Left lung (tissue), 10 donors: Measurements from ENCODE around the gene LAMA3. TPM values are rescaled to one million over a fixed set of nuclear protein-coding genes. Genes with fewer than 3 reads are reported as not detected.

Source experiments
- ATAC-seq: fragments of 200-7000 bp; cut with Tn5 transposase; one replicate; pipeline ENCODE4 v1.9.1; 2020; ENCODE audit warnings: moderate library complexity
- DNase-seq, 4 donors: peaks; one replicate each; pipeline ENCODE4 v3.0.0-alpha.2; 2013 to 2020
- H3K27ac ChIP-seq, 2 donors: fragments of 200-600 bp; sonication (generic) in 1 of 2; one replicate each; pipeline versions ENCODE4 v1.5.0 to v1.8.0; 2020 to 2021
- H3K27me3 ChIP-seq, 2 donors: fragments of 200-600 bp; sonication (generic) in 1 of 2; one replicate each; pipeline versions ENCODE4 v1.5.0 to v1.8.0; 2020 to 2021
- H3K36me3 ChIP-seq, 2 donors: fragments of 200-600 bp; sonication (generic) in 1 of 2; one replicate each; pipeline versions ENCODE4 v1.5.0 to v1.8.0; 2020 to 2021
- H3K4me1 ChIP-seq, 2 donors: fragments of 200-600 bp; one replicate each; pipeline ENCODE4 v1.8.0; 2021
- H3K4me3 ChIP-seq, 2 donors: fragments of 200-600 bp; sonication (generic) in 1 of 2; one replicate each; pipeline versions ENCODE4 v1.5.0 to v1.8.0; 2020 to 2021; ENCODE audit warnings: mild to moderate bottlenecking in 1 of 2
- H3K9me3 ChIP-seq, 2 donors: fragments of 200-600 bp; sonication (generic) in 1 of 2; one replicate each; pipeline versions ENCODE4 v1.5.0 to v1.8.0; 2020 to 2021
- intact Hi-C, 2 donors: fragments of 100-400 bp; cut with DNase I; formaldehyde crosslinking; loops; one replicate each; pipeline versions ENCODE4 v1.11.2 to v1.14.2; 2022
- polyA plus RNA-seq, 6 donors: library from polyadenylated mRNA; unstranded; fragments of 120-200 nt; gene quantifications; one replicate each; pipeline ENCODE4 v1.2.1, GENCODE V29; 2013; ENCODE audit not compliant: insufficient read length in 6 of 6
- total RNA-seq, 2 donors: library from RNA; stranded (reverse); fragmentation: NEBNext Ultra II Directional; extraction: Animal tissue kit (Norgen Biotek cat#: 25700); gene quantifications; one replicate each; pipeline ENCODE4 v1.2.1, GENCODE V29; 2021
- TF ChIP-seq, protein P1 (sequence below), 2 donors: fragments of 200-600 bp; sonication (generic) in 1 of 2; IDR thresholded peaks; one replicate each; pipeline versions ENCODE4 v1.5.0 to v1.8.0; 2021; ENCODE audit warnings: antibody characterized with exemption in 2 of 2
- donor health status: DM: no; HTN: yes; CAD: no.
- donor health status: DM: no; HTN: no; CAD: no.

The LAMA3 gene
- total and polyA plus RNA-seq, 8 donors, result 42.8 to 207 (median 140) TPM

DNA sequence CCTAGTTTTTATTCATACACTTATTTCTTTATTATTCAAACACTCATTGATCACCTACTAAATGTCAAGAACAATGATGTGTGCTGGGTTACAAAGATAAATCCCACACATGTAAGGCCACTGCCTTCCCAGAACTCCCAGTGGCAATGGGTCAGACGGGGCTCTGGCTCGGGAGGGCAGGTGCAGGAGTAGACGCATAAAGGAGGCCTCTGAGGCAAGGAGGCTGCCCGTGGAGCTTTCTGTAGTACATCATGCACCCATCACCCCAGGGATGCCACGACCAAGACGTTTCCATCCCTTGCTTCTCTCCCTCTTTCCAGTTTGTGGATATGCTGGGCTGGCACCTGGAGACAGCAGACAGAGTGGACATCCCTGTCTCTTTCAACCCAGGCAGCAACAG is 172.1 kb downstream of the LAMA3 start:
- Histone ChIP-seq H3K9me3 (no peaks in the 10 kb centered on the region), H3K36me3 (no peaks in the 10 kb centered on the region), H3K27me3 (no peaks in the 10 kb centered on the region), H3K4me3 (no peak overlapping the region), H3K4me1 (peaks cover 0 to 18% of the 10 kb centered on the region in 2 donors), H3K27ac (peak overlapping the region in 1 of 2 donors; percentile 46)
- DNase-seq, result no peak
- no peak for ATAC-seq
- TF ChIP-seq, protein P1, sequence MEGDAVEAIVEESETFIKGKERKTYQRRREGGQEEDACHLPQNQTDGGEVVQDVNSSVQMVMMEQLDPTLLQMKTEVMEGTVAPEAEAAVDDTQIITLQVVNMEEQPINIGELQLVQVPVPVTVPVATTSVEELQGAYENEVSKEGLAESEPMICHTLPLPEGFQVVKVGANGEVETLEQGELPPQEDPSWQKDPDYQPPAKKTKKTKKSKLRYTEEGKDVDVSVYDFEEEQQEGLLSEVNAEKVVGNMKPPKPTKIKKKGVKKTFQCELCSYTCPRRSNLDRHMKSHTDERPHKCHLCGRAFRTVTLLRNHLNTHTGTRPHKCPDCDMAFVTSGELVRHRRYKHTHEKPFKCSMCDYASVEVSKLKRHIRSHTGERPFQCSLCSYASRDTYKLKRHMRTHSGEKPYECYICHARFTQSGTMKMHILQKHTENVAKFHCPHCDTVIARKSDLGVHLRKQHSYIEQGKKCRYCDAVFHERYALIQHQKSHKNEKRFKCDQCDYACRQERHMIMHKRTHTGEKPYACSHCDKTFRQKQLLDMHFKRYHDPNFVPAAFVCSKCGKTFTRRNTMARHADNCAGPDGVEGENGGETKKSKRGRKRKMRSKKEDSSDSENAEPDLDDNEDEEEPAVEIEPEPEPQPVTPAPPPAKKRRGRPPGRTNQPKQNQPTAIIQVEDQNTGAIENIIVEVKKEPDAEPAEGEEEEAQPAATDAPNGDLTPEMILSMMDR (IDR thresholded peaks at IDR 0.05), result no peak
- intact Hi-C loops, result no loop called here

DNA sequence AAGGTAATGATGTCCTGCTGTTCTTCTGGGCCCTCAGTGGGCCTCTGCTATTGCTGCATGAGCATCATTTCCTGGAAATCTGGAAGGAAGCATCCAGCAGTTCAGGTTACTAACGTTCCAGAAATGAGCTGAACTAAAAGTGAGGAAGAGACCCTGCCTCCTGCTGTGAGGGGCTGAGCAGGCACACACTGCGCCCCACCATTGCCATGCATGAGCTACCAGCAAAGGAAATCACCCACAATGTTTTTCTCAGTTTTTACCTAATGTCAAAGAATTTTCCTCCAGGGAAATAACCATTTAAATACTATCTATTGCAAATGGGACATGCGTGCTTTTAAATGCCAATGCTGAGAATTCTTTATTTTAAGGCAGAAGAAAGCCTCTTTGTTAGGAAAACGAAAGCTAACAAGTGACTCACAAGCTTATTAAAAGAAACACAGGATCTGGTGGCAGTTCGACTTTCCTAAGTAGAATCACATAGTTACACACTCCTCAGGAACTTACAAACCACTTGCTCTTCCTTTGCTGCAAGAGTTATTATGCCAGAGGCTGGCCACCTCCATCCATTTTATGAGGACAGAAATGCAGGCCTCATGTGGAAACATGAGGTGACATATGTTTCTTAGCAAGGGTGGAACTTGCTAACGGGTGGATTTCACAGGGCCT is 172.7 kb downstream of the LAMA3 start:
- H3K36me3 ChIP-seq, result no peaks in the 10 kb centered on the region
- peaks cover 0 to 18% of the 10 kb centered on the region in 2 donors for H3K4me1 ChIP-seq
- H3K27me3 ChIP-seq, result no peaks in the 10 kb centered on the region
- H3K27ac ChIP-seq, result peak overlapping the region in 1 of 2 donors; percentile 46
- no peaks in the 10 kb centered on the region for H3K9me3 ChIP-seq
- intact Hi-C loops, result no loop called here
- H3K4me3 ChIP-seq, result no peak overlapping the region
- TF ChIP-seq, protein P1 (IDR thresholded peaks at IDR 0.05), result no peak
- DNase-seq, result no peak
- ATAC-seq, result no peak

DNA sequence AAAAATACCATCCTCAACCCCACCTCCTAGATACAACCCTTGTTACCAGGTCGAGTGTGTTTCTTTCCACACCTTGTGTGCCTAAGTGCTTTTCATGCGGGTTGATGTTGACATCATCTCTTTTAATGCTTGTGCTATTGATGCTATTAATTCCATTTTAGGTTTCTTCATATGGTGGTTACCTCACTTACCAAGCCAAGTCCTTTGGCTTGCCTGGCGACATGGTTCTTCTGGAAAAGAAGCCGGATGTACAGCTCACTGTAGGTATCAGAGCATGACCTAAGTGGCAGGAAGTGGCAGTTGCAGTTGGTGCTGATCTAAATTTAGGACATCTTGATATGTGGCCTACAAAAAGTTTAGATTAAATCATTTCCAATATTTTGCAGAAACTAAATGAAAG is 175.4 kb downstream of the LAMA3 start:
- DNase-seq, result no peak
- no peak for ATAC-seq
- intact Hi-C loops, result no loop called here

DNA sequence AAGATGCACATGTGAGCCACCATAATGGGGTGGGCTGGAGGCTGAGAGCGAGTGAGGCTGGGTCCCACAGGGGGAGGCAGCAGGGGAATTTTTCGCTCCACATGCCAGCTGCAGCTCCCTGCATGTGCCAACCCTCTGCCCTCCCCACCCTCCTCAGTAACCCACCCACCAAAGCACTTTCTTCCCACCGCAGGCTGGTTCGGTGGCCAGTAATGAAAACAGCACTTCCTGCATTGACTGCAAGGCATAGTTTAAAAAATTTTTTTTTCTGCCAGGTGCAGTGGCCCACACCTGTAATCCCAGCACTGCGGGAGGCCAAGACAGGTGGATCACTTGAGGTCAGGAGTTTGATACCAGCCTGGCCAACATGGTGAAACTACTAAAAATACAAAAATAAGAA is 177.8 kb downstream of the LAMA3 start:
- Histone ChIP-seq H3K4me3 (no peak overlapping the region), H3K27me3 (no peaks in the 10 kb centered on the region), H3K9me3 (no peaks in the 10 kb centered on the region), H3K4me1 (peaks cover 0 to 7% of the 10 kb centered on the region in 2 donors), H3K27ac (no peak overlapping the region), H3K36me3 (no peaks in the 10 kb centered on the region)
- intact Hi-C loops, result no loop called here
- ATAC-seq, result no peak
- TF ChIP-seq, protein P1 (IDR thresholded peaks at IDR 0.05), result no peak
- DNase-seq, result no peak

More for the DNA sequence above, 175.4 kb downstream of the LAMA3 start:
- Histone ChIP-seq H3K27me3 (no peaks in the 10 kb centered on the region), H3K36me3 (no peaks in the 10 kb centered on the region), H3K4me3 (no peak overlapping the region), H3K4me1 (peaks cover 0 to 16% of the 10 kb centered on the region in 2 donors), H3K27ac (no peak overlapping the region), H3K9me3 (no peaks in the 10 kb centered on the region)
- TF ChIP-seq, protein P1 (IDR thresholded peaks at IDR 0.05), result no peak

DNA sequence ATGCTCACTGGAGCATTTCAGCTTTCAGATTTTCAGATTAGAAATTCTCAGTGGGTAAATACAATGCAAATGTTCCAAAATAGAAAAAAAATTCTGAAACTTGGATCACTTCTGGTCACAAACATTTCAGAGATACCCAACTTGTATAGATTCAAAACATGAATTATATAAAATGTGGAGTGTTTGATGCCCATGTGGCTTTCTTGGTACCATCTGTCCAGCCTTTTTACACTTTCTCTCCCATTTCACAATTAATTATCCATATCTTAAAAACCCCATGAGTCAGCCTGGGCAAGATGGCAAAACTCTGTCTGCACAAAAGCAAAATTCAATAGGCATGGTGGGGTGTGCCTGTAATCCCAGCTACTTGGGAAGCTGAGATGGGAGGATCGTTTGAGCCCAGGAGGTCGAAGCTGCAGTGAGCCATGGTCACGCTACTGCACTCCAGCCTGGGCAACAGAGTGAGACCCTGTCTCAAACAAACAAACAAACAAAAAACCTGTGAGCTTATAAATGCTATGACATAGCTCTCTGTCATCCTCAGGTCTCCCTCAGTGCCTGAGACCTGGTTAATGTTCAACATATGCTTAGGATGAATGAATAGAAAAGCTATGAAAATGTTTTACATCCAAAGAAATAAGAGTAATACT is 179.0 kb downstream of the LAMA3 start:
- Histone ChIP-seq H3K27me3 (no peaks in the 10 kb centered on the region), H3K9me3 (no peaks in the 10 kb centered on the region), H3K36me3 (no peaks in the 10 kb centered on the region), H3K4me3 (no peak overlapping the region), H3K4me1 (no peaks in the 10 kb centered on the region), H3K27ac (no peak overlapping the region)
- no peak for DNase-seq
- intact Hi-C loops, result no loop called here
- ATAC-seq, result no peak
- TF ChIP-seq, protein P1 (IDR thresholded peaks at IDR 0.05), result no peak
